ENCODE data around the gene LRP2. TPM values are rescaled to one million over a fixed set of nuclear protein-coding genes. Genes with fewer than 3 reads are reported as not detected.

LRP2 gene
- total and polyA plus RNA-seq, 8 donors, result 2.5 to 34.6 (median 4.0) TPM

- H3K4me3 ChIP-seq, result no peak overlapping the region
- TF ChIP-seq CTCF (IDR thresholded peaks at IDR 0.05), result no peak
- no peaks in the 10 kb centered on the region for H3K4me1 ChIP-seq
- H3K9me3 ChIP-seq, result no peaks in the 10 kb centered on the region
- H3K27me3 ChIP-seq, result no peaks in the 10 kb centered on the region
- no peaks in the 10 kb centered on the region for H3K36me3 ChIP-seq
- intact Hi-C loops (cut with DNase I), result no loop called here
- ATAC-seq (no peak), DNase-seq (no peak)
- H3K27ac ChIP-seq, result no peak overlapping the region
Observed at GRCh38 chr2:169225233-169225750, 137.0 kb downstream of the LRP2 start.

GRCh38 chr2:169222665-169223064 is 139.7 kb downstream of the LRP2 start:
- Histone ChIP-seq H3K27ac (no peak overlapping the region), H3K36me3 (no peaks in the 10 kb centered on the region), H3K27me3 (no peaks in the 10 kb centered on the region), H3K9me3 (no peaks in the 10 kb centered on the region), H3K4me3 (no peak overlapping the region), H3K4me1 (no peaks in the 10 kb centered on the region)
- intact Hi-C loops (cut with DNase I), result no loop called here
- no peak for TF ChIP-seq CTCF (IDR thresholded peaks at IDR 0.05)
- DNase-seq, result no peak
- ATAC-seq, result no peak

GRCh38 chr2:169221745-169222369 is 140.5 kb downstream of the LRP2 start:
- Histone ChIP-seq H3K27me3 (no peaks in the 10 kb centered on the region), H3K4me3 (no peak overlapping the region), H3K27ac (no peak overlapping the region), H3K4me1 (no peaks in the 10 kb centered on the region), H3K36me3 (no peaks in the 10 kb centered on the region), H3K9me3 (no peaks in the 10 kb centered on the region)
- ATAC-seq, result peak; percentile 27
- TF ChIP-seq CTCF (IDR thresholded peaks at IDR 0.05), result no peak
- intact Hi-C loops (cut with DNase I), result no loop called here
- peak in 1 of 4 donors; percentile 6 for DNase-seq

GRCh38 chr2:169210917-169211316 is 151.4 kb downstream of the LRP2 start:
- ATAC-seq, result no peak
- H3K4me1 ChIP-seq, result no peaks in the 10 kb centered on the region
- H3K4me3 ChIP-seq, result no peak overlapping the region
- intact Hi-C loops (cut with DNase I), result no loop called here
- no peaks in the 10 kb centered on the region for H3K36me3 ChIP-seq
- no peaks in the 10 kb centered on the region for H3K27me3 ChIP-seq
- no peak for DNase-seq
- TF ChIP-seq CTCF (IDR thresholded peaks at IDR 0.05), result no peak
- no peaks in the 10 kb centered on the region for H3K9me3 ChIP-seq
- H3K27ac ChIP-seq, result no peak overlapping the region

- DNase-seq (no peak), ATAC-seq (no peak)
- no peak overlapping the region for H3K27ac ChIP-seq
- H3K36me3 ChIP-seq, result no peaks in the 10 kb centered on the region
- no peaks in the 10 kb centered on the region for H3K9me3 ChIP-seq
- H3K4me3 ChIP-seq, result no peak overlapping the region
- intact Hi-C loops (cut with DNase I), result no loop called here
- no peak for TF ChIP-seq CTCF (IDR thresholded peaks at IDR 0.05)
- H3K4me1 ChIP-seq, result no peaks in the 10 kb centered on the region
- no peaks in the 10 kb centered on the region for H3K27me3 ChIP-seq
Observed at GRCh38 chr2:169208026-169208425, 154.3 kb downstream of the LRP2 start.

All from left lung (tissue), 10 donors.